Measurements from ENCODE around the gene CEP170B.
A peak's percentile ranks its signal among the peaks of the same experiment; 100 is the strongest.
"Not testable (repeated sequence)": the region's sequence is repeated elsewhere in the genome, so short reads cannot be mapped to it uniquely, and the experiment has no call there.

The CEP170B gene

GRCh38 chr14:104879983-104880565 is 15.0 kb downstream of the CEP170B start:
- no peak for DNase-seq

- DNase-seq, result no peak
Measured at GRCh38 chr14:104880584-104881210, 15.6 kb downstream of the CEP170B start.

GRCh38 chr14:104881369-104881979 is 16.4 kb downstream of the CEP170B start:
- no peak for DNase-seq

- DNase-seq, result no peak
Measured at GRCh38 chr14:104882325-104882973, 17.4 kb downstream of the CEP170B start.

- DNase-seq, result no peak
Measured at GRCh38 chr14:104882991-104883660, 18.1 kb downstream of the CEP170B start.

- DNase-seq, result peak; percentile 58
Measured at GRCh38 chr14:104883681-104884361, 18.8 kb downstream of the CEP170B start.

GRCh38 chr14:104884381-104884780 is 19.3 kb downstream of the CEP170B start:
- DNase-seq, result not testable (repeated sequence)

- DNase-seq, result no peak
Measured at GRCh38 chr14:104885031-104885972, 20.2 kb downstream of the CEP170B start.

- DNase-seq, result no peak
Measured at GRCh38 chr14:104885973-104886689, 21.1 kb downstream of the CEP170B start.

- DNase-seq, result peak; percentile 59
Measured at GRCh38 chr14:104886690-104887622, 21.9 kb downstream of the CEP170B start.

GRCh38 chr14:104887623-104888488 is 22.8 kb downstream of the CEP170B start:
- DNase-seq, result no peak

GRCh38 chr14:104888489-104889374 is 23.7 kb downstream of the CEP170B start:
- peak; percentile 61 for DNase-seq

- DNase-seq, result peak; percentile 41
Measured at GRCh38 chr14:104889375-104889757, 24.3 kb downstream of the CEP170B start.

- DNase-seq, result not testable (repeated sequence)
Measured at GRCh38 chr14:104890292-104890691, 25.2 kb downstream of the CEP170B start.

- peak; percentile 41 for DNase-seq
Measured at GRCh38 chr14:104891121-104891551, 26.1 kb downstream of the CEP170B start.

GRCh38 chr14:104891664-104892530 is 26.8 kb downstream of the CEP170B start:
- peak; percentile 61 for DNase-seq
